Dendritic cell treated with granulocyte-macrophage colony-stimulating factor and Interleukin-4, amounts not matched to agents 40 ng/mL and 50 ng/mL, for 4 days (primary cell): ENCODE measurements around the gene KAZALD1.

Source experiments
- H3K27ac Mint-ChIP-seq: one replicate; pipeline ENCODE4 v1.8.0; 2022; ENCODE audit warnings: mild to moderate bottlenecking, mixed read lengths
- H3K27me3 Mint-ChIP-seq: one replicate; pipeline ENCODE4 v1.8.0; 2022; ENCODE audit warnings: mild to moderate bottlenecking, mixed read lengths
- H3K36me3 Mint-ChIP-seq: one replicate; pipeline ENCODE4 v1.8.0; 2022; ENCODE audit warnings: low read depth, mixed read lengths
- H3K4me1 Mint-ChIP-seq: one replicate; pipeline ENCODE4 v1.8.0; 2022; ENCODE audit warnings: low read depth, mixed read lengths
- H3K4me3 Mint-ChIP-seq: one replicate; pipeline ENCODE4 v1.8.0; 2022; ENCODE audit warnings: mild to moderate bottlenecking, moderate library complexity, mixed read lengths
- H3K9me3 Mint-ChIP-seq: one replicate; pipeline ENCODE4 v1.8.0; 2022; ENCODE audit warnings: mixed read lengths
- intact Hi-C: fragments of 100-400 bp; cut with micrococcal nuclease; formaldehyde crosslinking; loops from one replicate; pipeline ENCODE4 v1.15.0; 2022

The KAZALD1 gene

GRCh38 chr10:101061624-101062231 lies at the start of gene KAZALD1:
Gene KAZALD1 (plus strand): TSS chr10:101061989. CDS start chr10:101062593, 604 bp downstream.
- Mint-ChIP-seq H3K9me3 (no peaks in the 10 kb centered on the region), H3K36me3 (peaks cover 5% of the 10 kb centered on the region), H3K4me3 (peak within 1 kb of the TSS; percentile 86), H3K4me1 (peaks cover 69% of the 10 kb centered on the region), H3K27ac (peak within 1 kb of the TSS; percentile 95), H3K27me3 (peaks cover 55% of the 10 kb centered on the region)
- intact Hi-C loops, result no loop called here

GRCh38 chr10:101012525-101013364 lies 49.0 kb upstream of the KAZALD1 start:
- no peak overlapping the region for H3K4me3 Mint-ChIP-seq
- no peaks in the 10 kb centered on the region for H3K9me3 Mint-ChIP-seq
- H3K27ac Mint-ChIP-seq, result peak overlapping the region; percentile 53
- H3K4me1 Mint-ChIP-seq, result peaks cover 36% of the 10 kb centered on the region
- peaks cover 32% of the 10 kb centered on the region for H3K27me3 Mint-ChIP-seq
- intact Hi-C loops, result loop anchor here (10.0 kb wide), 1 partner anchor 48 kb away; the partner anchor contains the start of gene SEMA4G
- no peaks in the 10 kb centered on the region for H3K36me3 Mint-ChIP-seq

- no peaks in the 10 kb centered on the region for H3K36me3 Mint-ChIP-seq
- peaks cover 43% of the 10 kb centered on the region for H3K4me1 Mint-ChIP-seq
- H3K9me3 Mint-ChIP-seq, result no peaks in the 10 kb centered on the region
- H3K27ac Mint-ChIP-seq, result peak overlapping the region; percentile 53
- no peak overlapping the region for H3K4me3 Mint-ChIP-seq
- intact Hi-C loops, result loop anchor here (10.0 kb wide), 1 partner anchor 49 kb away; the partner anchor contains the start of gene SEMA4G
- peaks cover 37% of the 10 kb centered on the region for H3K27me3 Mint-ChIP-seq
Measured at GRCh38 chr10:101013365-101013825, 48.4 kb upstream of the KAZALD1 start.

GRCh38 chr10:101014230-101014884 lies 47.4 kb upstream of the KAZALD1 start:
- H3K4me1 Mint-ChIP-seq, result peaks cover 52% of the 10 kb centered on the region
- no peaks in the 10 kb centered on the region for H3K9me3 Mint-ChIP-seq
- intact Hi-C loops, result loop anchor here (1.0 to 10.0 kb wide), 2 partner anchors 15 to 50 kb away; partner anchors contain the start of genes LZTS2 and SEMA4G
- no peak overlapping the region for H3K4me3 Mint-ChIP-seq
- H3K27ac Mint-ChIP-seq, result no peak overlapping the region
- H3K27me3 Mint-ChIP-seq, result peaks cover 38% of the 10 kb centered on the region
- H3K36me3 Mint-ChIP-seq, result no peaks in the 10 kb centered on the region

- intact Hi-C loops, result loop anchor here (1.0 to 10.0 kb wide), 2 partner anchors 16 to 50 kb away; partner anchors contain the start of genes LZTS2 and SEMA4G
- Mint-ChIP-seq H3K4me3 (no peak overlapping the region), H3K9me3 (no peaks in the 10 kb centered on the region), H3K27ac (no peak overlapping the region), H3K4me1 (peaks cover 56% of the 10 kb centered on the region), H3K27me3 (peaks cover 38% of the 10 kb centered on the region), H3K36me3 (no peaks in the 10 kb centered on the region)
Measured at GRCh38 chr10:101014966-101015581, 46.7 kb upstream of the KAZALD1 start.

GRCh38 chr10:101015582-101015973 lies 46.2 kb upstream of the KAZALD1 start:
- H3K36me3 Mint-ChIP-seq, result no peaks in the 10 kb centered on the region
- no peaks in the 10 kb centered on the region for H3K9me3 Mint-ChIP-seq
- no peak overlapping the region for H3K4me3 Mint-ChIP-seq
- H3K27ac Mint-ChIP-seq, result no peak overlapping the region
- intact Hi-C loops, result loop anchor here (10.0 kb wide), 1 partner anchor 51 kb away; the partner anchor contains the start of gene SEMA4G
- peaks cover 38% of the 10 kb centered on the region for H3K27me3 Mint-ChIP-seq
- peaks cover 61% of the 10 kb centered on the region for H3K4me1 Mint-ChIP-seq

GRCh38 chr10:101016814-101017213 lies 45.0 kb upstream of the KAZALD1 start:
- no peak overlapping the region for H3K4me3 Mint-ChIP-seq
- H3K9me3 Mint-ChIP-seq, result no peaks in the 10 kb centered on the region
- H3K27me3 Mint-ChIP-seq, result peaks cover 38% of the 10 kb centered on the region
- no peak overlapping the region for H3K27ac Mint-ChIP-seq
- intact Hi-C loops, result loop anchor here (10.0 kb wide), 1 partner anchor 52 kb away; the partner anchor contains the start of gene SEMA4G
- H3K4me1 Mint-ChIP-seq, result peaks cover 67% of the 10 kb centered on the region
- H3K36me3 Mint-ChIP-seq, result no peaks in the 10 kb centered on the region

- Mint-ChIP-seq H3K36me3 (no peaks in the 10 kb centered on the region), H3K4me1 (peaks cover 56% of the 10 kb centered on the region), H3K27me3 (peaks cover 37% of the 10 kb centered on the region), H3K9me3 (no peaks in the 10 kb centered on the region), H3K4me3 (peak overlapping the region; percentile 41), H3K27ac (peak overlapping the region; percentile 33)
- intact Hi-C loops, result loop anchor here (2.0 to 10.0 kb wide), 2 partner anchors 49 to 53 kb away; partner anchors contain the start of gene SEMA4G
Measured at GRCh38 chr10:101018118-101018599, 43.6 kb upstream of the KAZALD1 start.

- peak overlapping the region; percentile 71 for H3K27ac Mint-ChIP-seq
- intact Hi-C loops, result loop anchor here (2.0 to 10.0 kb wide), 2 partner anchors 48 to 54 kb away; partner anchors contain the start of gene SEMA4G
- peak overlapping the region; percentile 41 for H3K4me3 Mint-ChIP-seq
- H3K4me1 Mint-ChIP-seq, result peaks cover 52% of the 10 kb centered on the region
- H3K9me3 Mint-ChIP-seq, result no peaks in the 10 kb centered on the region
- no peaks in the 10 kb centered on the region for H3K36me3 Mint-ChIP-seq
- peaks cover 33% of the 10 kb centered on the region for H3K27me3 Mint-ChIP-seq
Measured at GRCh38 chr10:101018600-101019439, 43.0 kb upstream of the KAZALD1 start.

GRCh38 chr10:101019440-101019703 lies 42.4 kb upstream of the KAZALD1 start:
- intact Hi-C loops, result loop anchor here (2.0 to 10.0 kb wide), 2 partner anchors 47 to 55 kb away; partner anchors contain the start of gene SEMA4G
- Mint-ChIP-seq H3K9me3 (no peaks in the 10 kb centered on the region), H3K36me3 (no peaks in the 10 kb centered on the region), H3K4me1 (peaks cover 47% of the 10 kb centered on the region), H3K27ac (peak overlapping the region; percentile 71), H3K4me3 (peak overlapping the region; percentile 50), H3K27me3 (peaks cover 33% of the 10 kb centered on the region)

GRCh38 chr10:101020427-101021075 lies 41.2 kb upstream of the KAZALD1 start:
- Mint-ChIP-seq H3K4me3 (no peak overlapping the region), H3K27ac (peak overlapping the region; percentile 40), H3K36me3 (no peaks in the 10 kb centered on the region), H3K4me1 (peaks cover 36% of the 10 kb centered on the region), H3K9me3 (no peaks in the 10 kb centered on the region), H3K27me3 (peaks cover 23% of the 10 kb centered on the region)
- intact Hi-C loops, result no loop called here

- intact Hi-C loops, result no loop called here
Measured at GRCh38 chr10:101021239-101021638, 40.5 kb upstream of the KAZALD1 start.

More at GRCh38 chr10:101021239-101021638, 40.5 kb upstream of the KAZALD1 start:
- no peaks in the 10 kb centered on the region for H3K9me3 Mint-ChIP-seq
- peaks cover 21% of the 10 kb centered on the region for H3K27me3 Mint-ChIP-seq
- H3K27ac Mint-ChIP-seq, result peak overlapping the region; percentile 40
- H3K4me3 Mint-ChIP-seq, result no peak overlapping the region
- no peaks in the 10 kb centered on the region for H3K36me3 Mint-ChIP-seq
- peaks cover 35% of the 10 kb centered on the region for H3K4me1 Mint-ChIP-seq
